H9 (cell line): Measurements from ENCODE around the gene SORCS2. TPM values are rescaled to one million over a fixed set of nuclear protein-coding genes. Genes with fewer than 3 reads are reported as not detected.

Experiments
- DNase-seq: peaks from one replicate; pipeline ENCODE4 v3.0.0-alpha.2; 2017
- H2AFZ ChIP-seq: one replicate; pipeline ENCODE4 v1.6.1; 2013; ENCODE audit warnings: mild to moderate bottlenecking, low read length, control low read depth, moderate library complexity
- H2AK5ac ChIP-seq: 2 replicates; pipeline ENCODE4 v1.6.1; 2013; ENCODE audit warnings: low read length, control low read depth, mixed read lengths; ENCODE audit not compliant: insufficient read length
- H2BK120ac ChIP-seq: one replicate; pipeline ENCODE4 v1.6.1; 2013; ENCODE audit warnings: low read depth, mild to moderate bottlenecking, low read length, control low read depth, inconsistent platforms; ENCODE audit not compliant: poor library complexity, severe bottlenecking
- H2BK12ac ChIP-seq: 2 replicates; pipeline ENCODE4 v1.6.1; 2013; ENCODE audit warnings: low read length, control low read depth, mixed read lengths, low read depth; ENCODE audit not compliant: insufficient read length
- H2BK15ac ChIP-seq: 2 replicates; pipeline ENCODE4 v1.6.1; 2013; ENCODE audit warnings: low read depth, low read length, control low read depth
- H2BK20ac ChIP-seq: one replicate; pipeline ENCODE4 v1.6.1; 2013; ENCODE audit warnings: low read depth, mild to moderate bottlenecking, low read length, control low read depth, inconsistent platforms; ENCODE audit not compliant: poor library complexity, severe bottlenecking
- H2BK5ac ChIP-seq: 2 replicates; pipeline ENCODE4 v1.6.1; 2013; ENCODE audit warnings: low read length, control low read depth, mixed read lengths; ENCODE audit not compliant: insufficient read length
- H3K14ac ChIP-seq: 2 replicates; pipeline ENCODE4 v1.6.1; 2013; ENCODE audit warnings: low read length, control low read depth; ENCODE audit not compliant: insufficient read depth
- H3K18ac ChIP-seq: 2 replicates; pipeline ENCODE4 v1.6.1; 2013; ENCODE audit warnings: low read depth, mild to moderate bottlenecking, mixed read lengths, low read length, control low read depth; ENCODE audit not compliant: insufficient read length
- H3K23ac ChIP-seq: 2 replicates; pipeline ENCODE4 v1.6.1; 2013; ENCODE audit warnings: low read length, control low read depth, mixed read lengths, low read depth; ENCODE audit not compliant: insufficient read length
- H3K23me2 ChIP-seq: 2 replicates; pipeline ENCODE4 v1.6.1; 2013; ENCODE audit warnings: low read depth, mild to moderate bottlenecking, mixed read lengths, low read length, control low read depth; ENCODE audit not compliant: insufficient read length, poor library complexity, severe bottlenecking
- H3K27ac ChIP-seq: 2 replicates; pipeline ENCODE4 v1.5.1; 2013; ENCODE audit warnings: low read length, control low read depth, mixed read lengths, low read depth; ENCODE audit not compliant: insufficient read length
- H3K27me3 ChIP-seq: 2 replicates; pipeline ENCODE4 v1.6.1; 2013; ENCODE audit warnings: low read length, control low read depth, inconsistent platforms; ENCODE audit not compliant: insufficient read depth
- H3K4ac ChIP-seq: 2 replicates; pipeline ENCODE4 v1.6.1; 2013; ENCODE audit warnings: low read depth, mild to moderate bottlenecking, control low read depth, inconsistent platforms, low read length, moderate library complexity
- H3K4me1 ChIP-seq: 2 replicates; pipeline ENCODE4 v1.6.1; 2013; ENCODE audit warnings: low read length, control low read depth, inconsistent platforms; ENCODE audit not compliant: insufficient read depth
- H3K4me2 ChIP-seq: 2 replicates; pipeline ENCODE4 v1.6.1; 2013; ENCODE audit warnings: low read length, control low read depth, mixed read lengths; ENCODE audit not compliant: insufficient read length, insufficient read depth
- H3K56ac ChIP-seq: 2 replicates; pipeline ENCODE4 v1.6.1; 2013; ENCODE audit warnings: low read depth, mild to moderate bottlenecking, mixed read lengths, low read length, control low read depth; ENCODE audit not compliant: insufficient read length
- H3K79me1 ChIP-seq: 2 replicates; pipeline ENCODE4 v1.6.1; 2013; ENCODE audit warnings: low read depth, mild to moderate bottlenecking, moderate library complexity, low read length, control low read depth, inconsistent platforms; ENCODE audit not compliant: insufficient read depth, poor library complexity, severe bottlenecking
- H3K79me2 ChIP-seq: 2 replicates; pipeline ENCODE4 v1.6.1; 2013; ENCODE audit warnings: low read length, control low read depth, inconsistent platforms; ENCODE audit not compliant: insufficient read depth
- H3K9ac ChIP-seq: 2 replicates; pipeline ENCODE4 v1.6.1; 2013; ENCODE audit warnings: low read length, control low read depth, mixed read lengths; ENCODE audit not compliant: insufficient read length; ENCODE audit errors: extremely low read depth
- H3K9me3 ChIP-seq: one replicate; pipeline ENCODE4 v1.6.1; 2013; ENCODE audit warnings: low read depth, low read length, inconsistent platforms; ENCODE audit not compliant: control insufficient read depth
- H3T11ph ChIP-seq: one replicate; pipeline ENCODE4 v1.6.1; 2013; ENCODE audit warnings: mild to moderate bottlenecking, low read length, control low read depth, inconsistent platforms
- H4K20me1 ChIP-seq: one replicate; pipeline ENCODE4 v1.6.1; 2013; ENCODE audit not compliant: control insufficient read depth, insufficient read length, insufficient read depth
- H4K5ac ChIP-seq: 2 replicates; pipeline ENCODE4 v1.6.1; 2013; ENCODE audit warnings: low read depth, mild to moderate bottlenecking, mixed read lengths, low read length, control low read depth; ENCODE audit not compliant: insufficient read length
- H4K8ac ChIP-seq: replicated peaks from 2 replicates; pipeline ENCODE4 v1.6.1; 2013; ENCODE audit warnings: low read length, control low read depth, mixed read lengths, low read depth; ENCODE audit not compliant: insufficient read length
- H4K91ac ChIP-seq: 2 replicates; pipeline ENCODE4 v1.6.1; 2013; ENCODE audit warnings: low read depth, mild to moderate bottlenecking, moderate library complexity, mixed read lengths, low read length, control low read depth; ENCODE audit not compliant: insufficient read length
- H3K27ac Mint-ChIP-seq, 3 experiments: 2 replicates in 2 of 3; 3 replicates in 1 of 3; pipeline ENCODE4 v1.8.0; 2020 to 2021; ENCODE audit warnings: mixed read lengths in 3 of 3, mild to moderate bottlenecking in 1 of 3, moderate library complexity in 1 of 3
- H3K27me3 Mint-ChIP-seq: 2 replicates; pipeline ENCODE4 v1.8.0; 2021; ENCODE audit warnings: low read depth, mild to moderate bottlenecking, moderate library complexity, mixed read lengths
- H3K36me3 Mint-ChIP-seq, 3 experiments: 2 replicates in 2 of 3; 3 replicates in 1 of 3; pipeline ENCODE4 v1.8.0; 2020 to 2021; ENCODE audit warnings: low read depth in 3 of 3, mixed read lengths in 3 of 3; ENCODE audit not compliant: insufficient read depth in 1 of 3
- H3K4me1 Mint-ChIP-seq, 2 experiments: 2 replicates each; pipeline ENCODE4 v1.8.0; 2020; ENCODE audit warnings: mixed read lengths in 2 of 2
- H3K4me3 Mint-ChIP-seq, 2 experiments: 2 replicates in 1 of 2; 3 replicates in 1 of 2; pipeline ENCODE4 v1.8.0; 2020 to 2021; ENCODE audit warnings: mild to moderate bottlenecking in 2 of 2, mixed read lengths in 2 of 2, moderate library complexity in 1 of 2
- H3K9me3 Mint-ChIP-seq, 2 experiments: 2 replicates in 1 of 2; 3 replicates in 1 of 2; pipeline ENCODE4 v1.8.0; 2020; ENCODE audit warnings: mild to moderate bottlenecking in 2 of 2, mixed read lengths in 2 of 2, moderate library complexity in 1 of 2
- WGBS: extraction: QIAGEN DNeasy Blood & Tissue Kit; methylation state at CpG from one replicate; pipeline ENCODE4 v1.1.7; 2013; ENCODE audit warnings: missing lambda C conversion rate, low lambda C conversion rate, mixed read lengths; ENCODE audit not compliant: insufficient read length; ENCODE audit errors: extremely low coverage; 5-methylcytosine and 5-hydroxymethylcytosine counted together
- total RNA-seq: library from RNA; stranded (reverse); gene quantifications from 2 replicates; pipeline ENCODE4 v1.2.1, GENCODE V29; 2021
- TF ChIP-seq, protein P1 (sequence below): fragments of 200-600 bp; sonication (generic); conservative IDR thresholded peaks from 3 replicates; pipeline ENCODE4 v1.8.0; 2021; ENCODE audit warnings: antibody characterized with exemption, mild to moderate bottlenecking

SORCS2 gene
- total RNA-seq, 1 experiment from 2014 or later = 0.57 TPM

DNA sequence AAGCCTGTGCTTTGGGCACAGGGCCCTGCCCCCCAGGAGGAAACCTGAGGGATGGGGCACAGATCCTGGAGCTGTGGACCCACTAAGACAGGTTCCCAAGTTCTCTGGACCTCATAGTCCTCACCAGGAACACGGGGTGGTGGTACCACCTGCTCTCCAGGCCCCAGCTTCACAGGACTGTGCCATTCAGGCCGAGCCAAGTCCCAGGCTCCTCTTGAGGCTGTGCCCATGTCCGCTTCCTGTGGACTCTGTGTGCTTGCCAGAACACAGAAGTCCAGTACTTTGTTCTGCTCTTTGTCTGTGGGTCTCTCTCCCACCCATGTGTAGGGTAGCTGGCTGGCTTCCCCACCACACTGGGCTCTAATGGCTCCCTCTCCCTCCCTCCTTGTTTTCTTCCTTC is 346.8 kb downstream of the SORCS2 start:
- Histone ChIP-seq H3K14ac (no peak overlapping the region), H4K5ac (no peak overlapping the region), H2AK5ac (no peak overlapping the region), H2BK120ac (no peak overlapping the region), H3K79me1 (no peaks in the 10 kb centered on the region), H3K9me3 (no peaks in the 10 kb centered on the region), H3K23me2 (no peaks in the 10 kb centered on the region), H3K27ac (no peak overlapping the region), H2BK12ac (no peak overlapping the region), H3K4ac (no peak overlapping the region), H3K56ac (no peak overlapping the region), H2AFZ (no peak overlapping the region), H3K9ac (no peak overlapping the region), H3K4me2 (no peak overlapping the region), H4K91ac (no peak overlapping the region), H3K18ac (no peak overlapping the region), H4K20me1 (no peaks in the 10 kb centered on the region), H3K27me3 (no peaks in the 10 kb centered on the region), H3K23ac (no peak overlapping the region), H3T11ph (no peak overlapping the region), H3K4me1 (no peaks in the 10 kb centered on the region; the same call in 1 of the 2 replicates), H2BK20ac (no peak overlapping the region), H4K8ac (no peak overlapping the region), H2BK5ac (no peak overlapping the region), H3K79me2 (no peaks in the 10 kb centered on the region), H2BK15ac (no peak overlapping the region)
- no CpG with 5 or more reads among the region's 3 CpGs for WGBS
- H3K4me3 Mint-ChIP-seq = no peak overlapping the region
- peaks cover 0 to 2% of the 10 kb centered on the region in 2 experiments; a peak in 1 of 4 replicates for H3K4me1 Mint-ChIP-seq
- TF ChIP-seq, protein P1, sequence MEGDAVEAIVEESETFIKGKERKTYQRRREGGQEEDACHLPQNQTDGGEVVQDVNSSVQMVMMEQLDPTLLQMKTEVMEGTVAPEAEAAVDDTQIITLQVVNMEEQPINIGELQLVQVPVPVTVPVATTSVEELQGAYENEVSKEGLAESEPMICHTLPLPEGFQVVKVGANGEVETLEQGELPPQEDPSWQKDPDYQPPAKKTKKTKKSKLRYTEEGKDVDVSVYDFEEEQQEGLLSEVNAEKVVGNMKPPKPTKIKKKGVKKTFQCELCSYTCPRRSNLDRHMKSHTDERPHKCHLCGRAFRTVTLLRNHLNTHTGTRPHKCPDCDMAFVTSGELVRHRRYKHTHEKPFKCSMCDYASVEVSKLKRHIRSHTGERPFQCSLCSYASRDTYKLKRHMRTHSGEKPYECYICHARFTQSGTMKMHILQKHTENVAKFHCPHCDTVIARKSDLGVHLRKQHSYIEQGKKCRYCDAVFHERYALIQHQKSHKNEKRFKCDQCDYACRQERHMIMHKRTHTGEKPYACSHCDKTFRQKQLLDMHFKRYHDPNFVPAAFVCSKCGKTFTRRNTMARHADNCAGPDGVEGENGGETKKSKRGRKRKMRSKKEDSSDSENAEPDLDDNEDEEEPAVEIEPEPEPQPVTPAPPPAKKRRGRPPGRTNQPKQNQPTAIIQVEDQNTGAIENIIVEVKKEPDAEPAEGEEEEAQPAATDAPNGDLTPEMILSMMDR = no peak
- H3K27me3 Mint-ChIP-seq = peaks cover 5% of the 10 kb centered on the region
- no peak for DNase-seq
- H3K9me3 Mint-ChIP-seq = peaks cover 6 to 9% of the 10 kb centered on the region in 2 experiments; a peak in 4 of 5 replicates
- H3K36me3 Mint-ChIP-seq = no peaks in the 10 kb centered on the region; a peak in 2 of 7 replicates
- no peak overlapping the region; a peak in 1 of 7 replicates for H3K27ac Mint-ChIP-seq
